T follicular helper cell (primary cell): ENCODE results near the gene PSMC3IP.
A peak's percentile ranks its signal among the peaks of the same experiment; 100 is the strongest.

Source experiments
- DNase-seq: peaks from one replicate; pipeline ENCODE4 v3.0.0-alpha.2; 2020; ENCODE audit warnings: low read depth

PSMC3IP gene

DNA sequence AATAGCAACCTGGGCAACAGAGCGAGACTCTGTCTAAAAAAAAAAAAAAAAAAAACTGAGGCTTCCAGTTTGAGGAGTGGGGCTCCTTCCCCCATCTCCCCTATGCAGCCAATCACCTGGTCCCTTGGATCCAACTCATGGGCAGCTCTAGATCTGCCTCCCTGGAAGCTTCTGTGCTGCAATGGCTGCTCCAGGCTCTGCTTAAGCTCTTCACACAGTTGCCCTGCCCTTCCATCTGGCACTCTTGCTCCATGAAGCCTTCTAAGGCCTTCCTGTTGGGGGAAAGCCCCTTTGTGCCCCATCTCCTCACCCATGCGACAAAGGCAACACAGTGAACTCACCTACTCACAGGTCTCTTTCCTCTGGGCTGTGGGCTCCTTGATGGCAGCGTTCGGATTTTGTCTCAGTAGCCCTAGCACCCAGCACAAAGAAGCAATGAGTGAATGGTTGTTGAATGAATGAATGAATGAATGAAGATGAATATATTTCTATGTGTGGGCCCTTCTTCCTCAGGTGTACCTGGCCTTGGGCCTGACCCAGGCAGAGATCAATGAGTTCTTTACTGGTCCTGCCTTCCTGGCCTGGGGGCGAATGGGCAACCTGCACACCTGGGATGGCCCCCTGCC is 39.6 kb downstream of the PSMC3IP start:
- DNase-seq = no peak

DNA sequence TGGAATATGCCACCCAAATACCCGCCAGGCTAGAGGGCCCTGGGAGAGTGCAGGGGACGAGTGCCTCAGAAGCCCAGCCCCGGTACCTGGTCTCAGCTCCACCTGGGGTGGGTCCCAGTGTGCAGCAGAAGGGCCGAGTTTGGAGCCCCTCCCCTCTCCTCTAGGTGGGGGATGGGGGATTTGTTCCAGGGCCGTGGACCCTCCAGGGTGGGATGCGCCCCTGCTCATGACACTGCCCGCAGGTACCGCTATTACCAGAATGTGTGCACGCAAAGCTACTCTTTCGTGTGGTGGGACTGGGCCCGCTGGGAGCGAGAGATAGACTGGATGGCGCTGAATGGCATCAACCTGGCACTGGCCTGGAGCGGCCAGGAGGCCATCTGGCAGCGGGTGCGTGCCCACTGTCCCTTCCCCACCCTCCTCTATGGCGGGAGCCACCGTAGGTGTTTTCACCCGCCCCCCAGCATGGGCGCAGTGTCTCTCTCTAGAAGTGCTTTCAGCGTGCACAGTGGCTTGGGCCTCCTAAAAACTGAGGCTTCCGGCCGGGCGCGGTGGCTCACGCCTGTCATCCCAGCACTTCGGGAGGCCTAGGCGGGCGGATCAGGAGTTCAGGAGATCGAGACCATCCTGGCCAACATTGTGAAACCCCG is 40.2 kb downstream of the PSMC3IP start:
- DNase-seq = no peak

DNA sequence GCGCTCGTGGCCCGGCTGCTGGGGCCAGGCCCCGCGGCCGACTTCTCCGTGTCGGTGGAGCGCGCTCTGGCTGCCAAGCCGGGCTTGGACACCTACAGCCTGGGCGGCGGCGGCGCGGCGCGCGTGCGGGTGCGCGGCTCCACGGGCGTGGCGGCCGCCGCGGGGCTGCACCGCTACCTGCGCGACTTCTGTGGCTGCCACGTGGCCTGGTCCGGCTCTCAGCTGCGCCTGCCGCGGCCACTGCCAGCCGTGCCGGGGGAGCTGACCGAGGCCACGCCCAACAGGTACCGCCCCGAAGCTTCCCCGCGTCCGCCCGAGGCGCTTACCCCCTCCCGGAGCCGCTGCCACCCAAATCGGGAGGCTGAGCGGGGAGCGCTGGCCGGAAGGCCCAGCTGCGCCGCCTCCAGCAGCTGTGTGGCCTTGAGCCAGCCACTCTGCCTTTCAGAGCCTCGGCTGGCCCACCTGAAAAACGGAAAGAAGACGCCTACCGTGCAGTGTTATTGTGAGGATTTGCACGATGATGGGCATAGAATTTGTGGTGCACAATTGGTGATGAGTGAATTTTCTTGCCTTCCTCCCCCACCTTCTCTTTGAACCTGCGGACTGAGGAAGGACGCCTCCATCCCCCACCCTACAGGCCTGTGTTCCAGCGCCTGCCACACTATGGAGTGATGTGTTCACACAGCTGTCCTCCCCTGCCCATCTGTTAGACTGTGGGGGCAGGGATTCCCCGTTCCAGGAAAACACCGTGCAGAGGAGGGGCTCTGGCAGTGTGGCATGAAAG is 41.0 kb downstream of the PSMC3IP start:
- peak; percentile 40 for DNase-seq

DNA sequence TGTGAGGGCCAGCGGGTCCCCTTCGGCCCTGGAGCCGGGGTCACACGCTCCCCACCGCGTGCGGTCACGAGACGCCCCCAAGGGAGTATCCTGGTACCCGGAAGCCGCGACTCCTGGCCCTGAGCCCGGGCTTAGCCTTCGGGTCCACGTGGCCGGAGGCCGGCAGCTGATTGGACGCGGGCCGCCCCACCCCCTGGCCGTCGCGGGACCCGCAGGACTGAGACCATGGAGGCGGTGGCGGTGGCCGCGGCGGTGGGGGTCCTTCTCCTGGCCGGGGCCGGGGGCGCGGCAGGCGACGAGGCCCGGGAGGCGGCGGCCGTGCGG is 41.5 kb downstream of the PSMC3IP start, which contains the start of gene NAGLU:
TSS of gene NAGLU (plus strand) at position 194 of the 324 bp plus-strand sequence. CDS start at position 226, 32 bp downstream.
- peak; percentile 54 for DNase-seq

DNA sequence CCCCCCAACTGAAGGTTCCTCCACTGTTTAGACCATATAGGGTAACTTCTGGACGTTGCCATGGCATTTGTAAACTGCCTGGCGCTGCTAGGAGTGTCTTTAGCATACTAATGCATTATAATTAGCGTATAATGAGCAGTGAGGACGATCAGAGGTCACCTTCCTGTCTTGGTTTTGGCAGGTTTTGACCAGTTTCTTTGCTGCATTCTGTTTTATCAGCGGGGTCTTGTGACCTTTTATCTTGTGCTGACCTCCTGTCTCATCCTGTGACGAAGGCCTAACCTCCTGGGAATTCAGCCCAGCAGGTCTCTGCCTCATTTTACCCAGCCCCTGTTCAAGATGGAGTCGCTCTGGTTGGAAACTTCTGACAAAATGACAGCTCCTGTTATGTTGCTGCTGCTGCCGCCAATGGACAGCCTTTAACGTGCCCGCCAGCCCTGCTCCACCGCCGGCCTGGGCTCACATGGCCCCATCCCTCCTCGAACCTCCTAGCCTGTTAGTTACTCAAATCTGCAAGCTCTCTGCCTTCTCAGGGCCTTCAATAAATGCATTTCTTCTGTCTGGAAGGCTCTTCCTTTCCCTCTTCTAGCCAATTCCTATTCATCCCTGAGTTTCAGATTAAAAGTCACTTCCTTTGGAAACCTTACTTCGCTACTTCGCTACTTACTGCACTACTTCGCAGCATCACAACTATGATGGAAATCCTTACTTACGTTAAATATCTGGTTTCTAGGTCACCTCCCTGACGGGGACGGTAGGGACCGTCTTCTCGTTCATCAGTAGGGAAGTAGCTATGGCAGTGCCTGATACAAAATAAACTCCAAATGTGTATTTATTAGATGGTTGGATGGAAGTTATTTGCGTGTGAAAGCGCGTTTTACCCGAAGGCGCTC is 42.1 kb downstream of the PSMC3IP start:
- DNase-seq = no peak

DNA sequence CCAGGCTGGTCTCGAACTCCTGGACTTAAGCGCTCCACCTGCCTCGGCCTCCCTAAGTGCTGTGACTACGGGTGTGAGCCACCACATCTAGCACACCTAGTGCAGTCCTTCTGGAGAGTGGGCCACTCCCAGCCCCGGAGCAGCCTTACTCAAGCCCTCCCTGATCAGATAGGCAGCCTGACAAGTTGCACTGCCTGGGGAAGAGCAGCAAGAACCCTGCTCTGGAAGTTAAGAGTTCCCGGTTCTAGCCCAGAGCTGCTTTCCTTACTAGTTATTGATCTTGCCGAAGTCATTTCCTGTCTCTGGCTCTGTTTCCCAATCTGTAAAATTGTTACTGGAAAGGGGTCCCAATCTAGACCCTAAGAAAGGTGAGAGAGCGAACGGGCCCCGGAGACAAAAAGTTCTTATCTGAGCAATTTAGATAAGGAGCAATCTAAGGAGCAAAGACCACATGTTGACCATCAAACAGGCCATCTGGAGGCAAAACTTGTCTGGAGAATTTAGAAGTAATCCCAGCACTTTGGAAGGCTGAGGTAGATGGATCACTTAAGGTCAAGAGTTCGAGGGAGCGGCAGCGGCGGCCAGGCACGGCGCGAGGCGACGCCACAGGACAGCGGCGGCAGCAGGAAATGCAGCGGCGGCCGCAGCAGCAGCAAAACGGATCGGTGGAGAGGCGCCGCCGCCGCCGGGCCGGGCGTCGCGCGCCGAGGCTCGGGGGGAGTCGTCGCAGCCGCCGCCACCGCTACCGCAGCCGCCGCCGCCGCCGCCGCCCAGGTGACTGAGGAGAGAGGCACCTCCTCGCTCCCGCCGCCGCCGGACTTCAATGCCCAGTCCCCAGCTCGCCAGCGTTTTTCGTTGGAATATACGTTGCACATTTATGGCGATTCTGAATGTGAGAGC is 45.8 kb downstream of the PSMC3IP start:
- DNase-seq = peak; percentile 31

DNA sequence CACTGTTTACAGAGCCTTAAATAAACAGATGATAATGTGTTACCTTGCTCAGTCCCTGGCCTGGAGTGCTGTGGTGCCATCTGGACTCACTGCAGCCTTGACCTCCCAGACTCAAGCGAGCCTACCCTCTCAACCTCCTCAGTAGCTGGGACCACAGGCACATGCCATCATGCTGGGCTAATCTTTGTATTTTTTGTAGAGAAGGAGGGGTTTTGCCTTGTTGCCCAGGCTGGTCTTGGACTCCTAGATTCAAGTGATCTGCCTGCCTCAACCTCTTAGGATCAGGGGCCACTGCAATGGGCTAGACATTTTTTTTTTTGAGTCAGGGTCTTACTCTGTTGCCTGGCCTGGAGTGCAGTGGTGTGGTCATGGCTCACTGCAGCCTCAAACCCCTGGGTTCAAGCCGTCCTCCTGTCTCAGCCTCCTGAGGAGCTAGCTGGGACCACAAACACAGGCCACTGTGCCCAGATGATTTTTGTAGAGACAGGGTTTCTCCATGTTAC is 46.5 kb downstream of the PSMC3IP start:
- no peak for DNase-seq

DNA sequence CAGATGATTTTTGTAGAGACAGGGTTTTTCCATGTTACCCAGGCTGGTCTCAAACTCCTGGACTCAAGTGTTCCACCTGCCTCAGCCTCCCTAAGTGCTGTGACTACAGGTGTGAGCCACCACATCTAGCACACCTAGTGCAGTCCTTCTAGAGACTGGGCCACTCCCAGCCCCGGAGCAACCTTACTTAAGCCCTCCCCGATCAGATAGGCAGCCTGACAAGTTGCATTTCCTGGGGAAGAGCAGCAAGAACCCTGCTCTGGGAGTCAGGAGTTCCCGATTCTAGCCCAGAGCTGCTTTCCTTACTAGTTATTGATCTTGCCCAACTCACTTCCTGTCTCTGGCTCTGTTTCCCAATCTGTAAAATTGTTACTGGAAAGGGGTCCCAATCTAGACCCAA is 48.5 kb downstream of the PSMC3IP start:
- DNase-seq = no peak

DNA sequence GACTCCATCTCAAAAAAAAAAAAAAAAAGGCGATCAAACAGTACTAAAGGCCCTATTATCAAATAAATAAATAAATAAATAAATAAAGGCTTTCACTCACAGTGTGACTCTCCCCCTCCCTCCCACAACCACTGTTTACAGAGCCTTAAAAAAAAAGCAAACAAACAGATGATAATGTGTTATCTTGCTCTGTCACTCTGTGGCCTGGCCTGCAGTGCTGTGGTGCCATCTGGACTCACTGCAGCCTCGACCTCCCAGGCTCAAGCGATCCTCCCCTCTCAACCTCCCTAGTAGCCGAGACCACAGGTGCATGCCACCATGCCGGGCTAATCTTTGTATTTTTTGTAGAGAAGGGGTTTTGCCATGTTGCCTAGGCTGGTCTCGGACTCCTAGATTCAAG is 49.6 kb downstream of the PSMC3IP start:
- no peak for DNase-seq

DNA sequence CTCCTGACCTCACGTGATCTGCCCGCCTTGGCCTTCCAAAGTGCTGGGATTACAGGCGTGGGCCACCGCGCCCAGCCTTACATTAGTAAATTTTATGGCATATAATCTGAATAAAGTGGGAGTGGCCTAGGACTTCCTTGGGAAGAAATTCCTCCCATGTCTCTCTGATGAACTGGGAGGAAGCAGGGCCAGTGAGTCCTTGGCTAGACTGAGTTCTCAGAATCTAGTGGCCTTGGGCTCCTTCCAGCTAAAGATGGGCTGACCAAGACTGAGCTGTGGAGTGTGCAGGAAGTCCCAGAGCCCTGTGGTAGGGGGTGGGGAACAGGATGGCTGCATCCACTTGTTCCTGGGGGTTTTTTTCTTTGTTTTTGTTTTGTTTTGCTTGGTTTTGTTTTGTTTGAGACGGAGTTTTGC is 51.5 kb downstream of the PSMC3IP start:
- no peak for DNase-seq

DNA sequence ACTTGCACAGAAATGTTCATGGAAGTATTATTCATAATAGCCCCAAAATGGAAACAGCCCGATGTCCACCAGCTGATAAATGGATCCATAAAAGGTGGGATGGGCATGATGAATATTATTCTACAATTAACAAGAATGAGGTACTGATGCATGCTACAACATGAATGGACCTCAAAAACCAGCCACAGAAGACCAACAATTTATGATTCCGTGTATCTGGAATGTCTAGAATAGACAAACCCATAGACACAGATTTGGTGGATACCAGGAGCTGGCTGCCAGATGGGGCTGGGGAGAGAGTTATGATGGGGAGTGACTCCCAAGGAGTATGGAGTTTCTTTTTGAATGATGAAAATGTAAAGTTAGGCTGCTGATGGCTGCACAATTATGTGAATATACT is 52.3 kb downstream of the PSMC3IP start:
- DNase-seq = no peak

DNA sequence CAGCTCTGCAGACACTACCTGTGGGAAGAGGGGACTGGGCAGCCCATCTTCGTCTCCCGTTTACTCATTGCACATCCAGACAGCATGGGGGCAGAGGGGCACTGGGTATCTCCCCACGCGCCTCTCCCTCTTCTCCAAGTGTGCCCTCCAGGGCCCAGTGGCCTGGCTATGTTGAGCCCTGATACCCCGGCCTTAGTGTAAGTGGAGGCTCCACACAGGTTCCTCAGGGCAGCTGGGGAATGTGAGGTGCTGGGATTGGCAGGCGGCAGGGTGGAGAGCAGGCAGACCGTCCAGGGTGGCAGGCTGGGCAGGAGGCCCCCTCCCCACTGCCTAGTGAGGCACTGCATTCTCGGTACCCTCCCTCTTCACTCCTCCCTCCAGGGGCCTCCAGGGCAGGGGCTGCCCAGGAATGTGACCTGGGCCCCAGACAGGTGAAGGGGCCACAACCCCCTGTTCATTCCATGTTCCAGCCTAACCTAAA is 54.7 kb downstream of the PSMC3IP start:
- no peak for DNase-seq
